Cerebellar nuclear complex (tissue), 1 donor: Measurements from ENCODE around the gene MYLK4.
A peak's percentile ranks its signal among the peaks of the same experiment; 100 is the strongest.

ENCODE experiments used
- DNase-seq, 2 experiments: peaks; one replicate each; lab custom pipeline; 2025; lab: John Stamatoyannopoulos, UW

The MYLK4 gene

GRCh38 chr6:2658788-2659187 is 91.9 kb downstream of the MYLK4 start:
- no peak for DNase-seq

GRCh38 chr6:2656460-2657079 is 94.2 kb downstream of the MYLK4 start:
- no peak for DNase-seq

GRCh38 chr6:2655844-2656433 is 94.8 kb downstream of the MYLK4 start:
- no peak for DNase-seq

- DNase-seq = no peak
Measured at GRCh38 chr6:2653369-2654032, 97.2 kb downstream of the MYLK4 start.

GRCh38 chr6:2652611-2653010 is 98.1 kb downstream of the MYLK4 start:
- DNase-seq = no peak

- no peak for DNase-seq
Measured at GRCh38 chr6:2651961-2652360, 98.8 kb downstream of the MYLK4 start.

- no peak for DNase-seq
Measured at GRCh38 chr6:2651536-2651935, 99.2 kb downstream of the MYLK4 start.

- no peak for DNase-seq
Measured at GRCh38 chr6:2646346-2646745, 104.4 kb downstream of the MYLK4 start.

- DNase-seq = no peak
Measured at GRCh38 chr6:2643935-2644539, 106.7 kb downstream of the MYLK4 start.

GRCh38 chr6:2643130-2643529 is 107.6 kb downstream of the MYLK4 start:
- DNase-seq = no peak

- no peak for DNase-seq
Measured at GRCh38 chr6:2641044-2641725, 109.5 kb downstream of the MYLK4 start.

GRCh38 chr6:2640551-2640950 is 110.2 kb downstream of the MYLK4 start:
- no peak for DNase-seq

GRCh38 chr6:2639896-2640295 is 110.8 kb downstream of the MYLK4 start:
- DNase-seq = no peak

GRCh38 chr6:2639167-2639566 is 111.6 kb downstream of the MYLK4 start:
- DNase-seq = no peak

- DNase-seq = no peak
Measured at GRCh38 chr6:2636672-2637071, 114.0 kb downstream of the MYLK4 start.

GRCh38 chr6:2635911-2636310 is 114.8 kb downstream of the MYLK4 start:
- no peak for DNase-seq

- peak in 1 of 2 experiments; percentile 44 for DNase-seq
Measured at GRCh38 chr6:2634139-2634964, 116.4 kb downstream of the MYLK4 start.

- DNase-seq = no peak
Measured at GRCh38 chr6:2633736-2634135, 117.0 kb downstream of the MYLK4 start.

GRCh38 chr6:2632976-2633584 is 117.6 kb downstream of the MYLK4 start:
- no peak for DNase-seq

GRCh38 chr6:2632368-2632767 is 118.4 kb downstream of the MYLK4 start:
- DNase-seq = no peak

- DNase-seq = no peak
Measured at GRCh38 chr6:2630891-2631571, 119.7 kb downstream of the MYLK4 start.
